ENCODE results near the gene TIMP2.
"Not testable (repeated sequence)": the region's sequence is repeated elsewhere in the genome, so short reads cannot be mapped to it uniquely, and the experiment has no call there.

The TIMP2 gene

DNA sequence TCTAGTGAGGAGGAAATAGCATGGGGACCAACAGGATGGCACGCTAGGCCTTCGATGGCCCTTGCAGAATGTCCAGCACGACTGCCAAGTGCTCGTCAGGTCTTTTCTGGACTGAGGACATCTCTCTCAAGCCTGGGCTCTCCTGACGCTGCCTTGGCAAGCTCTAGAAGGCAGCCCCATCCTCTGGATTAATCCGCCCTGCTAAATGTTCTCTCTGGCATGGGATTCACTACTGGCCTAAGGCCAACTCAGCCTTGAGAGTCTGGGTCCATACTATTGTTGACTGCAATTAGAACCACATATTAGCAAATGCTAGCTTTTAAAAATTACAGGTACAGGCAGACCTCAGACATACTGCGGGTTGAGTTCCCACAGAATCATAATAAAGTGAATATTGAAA lies 19.6 kb downstream of the TIMP2 start:
- no peak for DNase-seq (ENCODE audit: low spot score)

DNA sequence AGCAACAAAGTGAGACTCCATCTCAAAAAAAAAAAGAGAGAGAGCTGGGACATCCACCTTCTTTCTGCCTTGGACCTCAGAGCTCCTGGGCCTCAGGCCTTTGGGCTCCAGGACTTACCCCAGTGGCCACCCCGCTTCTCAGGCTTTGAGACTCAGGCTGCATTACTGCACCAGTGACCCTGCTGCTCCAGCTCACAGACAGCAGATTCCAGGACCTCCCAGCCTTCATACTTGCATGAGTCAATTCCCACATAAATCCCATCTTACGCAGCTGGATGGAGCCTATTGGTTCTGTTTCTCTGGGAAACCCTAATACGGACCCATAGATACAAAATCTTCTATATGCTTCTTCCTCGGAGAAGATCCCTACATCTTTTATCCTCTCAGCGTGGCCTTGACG lies 20.1 kb downstream of the TIMP2 start:
- no peak for DNase-seq (ENCODE audit: low spot score)

DNA sequence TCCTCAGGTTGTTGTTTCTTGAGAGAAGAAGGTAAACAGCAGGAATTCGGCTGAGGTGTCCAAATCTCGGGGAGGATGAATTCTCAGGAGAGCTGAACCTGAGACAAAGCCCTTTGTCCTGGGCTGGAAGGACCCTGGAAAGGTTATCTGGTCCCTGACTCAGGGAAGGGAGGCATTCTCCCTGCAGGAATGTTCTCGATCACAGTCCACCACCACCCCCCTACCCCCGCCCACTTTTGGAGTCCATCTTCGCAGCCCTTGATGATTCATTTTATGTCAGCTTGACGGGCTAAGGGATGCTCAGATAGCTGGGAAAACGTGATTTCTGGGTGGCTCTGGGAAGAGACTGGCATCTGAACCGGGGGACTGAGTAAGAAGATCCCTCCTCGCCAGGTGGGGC lies 20.8 kb downstream of the TIMP2 start:
- DNase-seq (ENCODE audit: low spot score), result no peak

DNA sequence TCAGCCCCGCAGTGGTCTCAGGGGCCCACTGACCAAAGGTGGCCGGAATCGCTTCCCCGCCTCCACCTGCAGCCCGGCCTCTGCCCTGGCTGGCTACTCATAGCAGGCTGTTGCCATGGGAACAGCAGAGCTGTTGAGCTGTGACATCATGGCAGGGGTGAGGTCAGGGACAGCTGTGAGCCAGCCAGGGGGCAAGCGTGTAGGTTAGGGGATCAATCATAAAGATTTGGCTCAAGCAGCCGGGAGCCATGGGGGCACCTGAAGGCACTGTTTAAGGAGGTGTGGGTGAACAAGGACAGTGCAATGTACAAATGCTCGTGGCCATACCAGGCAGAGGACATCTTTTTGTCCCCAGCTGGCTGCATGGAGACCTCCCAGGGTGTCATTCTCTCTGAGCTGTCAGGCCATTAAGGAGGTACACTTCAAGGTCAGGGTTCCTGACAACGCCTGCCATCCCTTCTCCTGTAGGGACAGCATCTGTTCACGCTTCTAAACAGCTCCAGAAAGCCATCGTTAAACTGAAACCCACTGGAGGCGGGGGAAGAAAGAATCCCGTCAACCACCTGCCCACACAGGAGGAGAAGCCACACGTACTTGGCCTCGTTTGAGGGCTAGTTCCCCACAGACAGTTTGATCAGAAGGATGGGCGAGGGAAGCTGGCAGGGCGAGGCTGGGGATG lies 21.9 kb downstream of the TIMP2 start, which contains the start of gene CEP295NL:
Gene CEP295NL (minus strand): TSS at position 101 of the 679 bp plus-strand sequence. CDS start 1,373 bp downstream, outside the sequence.
- DNase-seq (ENCODE audit: low spot score), result no peak

DNA sequence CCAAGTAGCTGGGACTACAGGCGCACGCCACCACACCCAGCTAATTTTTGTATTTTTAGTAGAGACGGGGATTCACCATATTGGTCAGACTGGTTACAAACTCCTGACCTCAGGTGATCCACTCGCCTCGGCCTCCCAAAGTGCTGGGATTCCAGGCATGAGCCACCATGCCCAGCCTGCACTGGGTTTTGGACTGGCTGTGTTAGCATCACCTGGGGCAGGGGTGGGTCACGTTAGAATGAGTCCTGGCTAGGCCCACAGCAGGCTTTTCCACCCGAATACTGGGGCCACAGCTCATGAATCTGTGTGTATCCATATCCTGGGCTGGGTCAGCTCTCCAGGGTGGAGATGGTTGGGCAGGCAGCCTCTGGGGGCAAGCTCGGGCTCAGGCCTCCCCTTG lies 23.0 kb downstream of the TIMP2 start:
- DNase-seq (ENCODE audit: low spot score), result not testable (repeated sequence)

DNA sequence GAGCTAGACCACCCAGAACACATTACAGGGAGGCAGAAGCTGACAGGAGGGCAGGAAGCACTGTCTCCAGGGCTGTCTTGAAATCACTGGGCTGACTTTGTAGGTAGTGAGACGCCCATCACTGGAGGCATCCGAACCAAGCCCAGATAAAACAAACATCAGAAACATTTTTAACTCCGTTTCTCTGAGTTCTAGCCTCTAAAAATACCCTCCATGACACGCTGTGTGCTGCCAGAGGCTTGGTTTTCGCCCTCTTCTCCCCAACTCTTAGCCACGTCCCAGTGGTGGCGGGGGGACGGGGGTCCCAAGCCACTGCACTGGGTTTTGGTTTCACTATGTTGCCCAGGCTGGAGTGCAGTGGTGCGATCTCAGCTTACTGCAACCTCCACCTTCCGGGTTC lies 23.4 kb downstream of the TIMP2 start:
- no peak for DNase-seq (ENCODE audit: low spot score)

DNA sequence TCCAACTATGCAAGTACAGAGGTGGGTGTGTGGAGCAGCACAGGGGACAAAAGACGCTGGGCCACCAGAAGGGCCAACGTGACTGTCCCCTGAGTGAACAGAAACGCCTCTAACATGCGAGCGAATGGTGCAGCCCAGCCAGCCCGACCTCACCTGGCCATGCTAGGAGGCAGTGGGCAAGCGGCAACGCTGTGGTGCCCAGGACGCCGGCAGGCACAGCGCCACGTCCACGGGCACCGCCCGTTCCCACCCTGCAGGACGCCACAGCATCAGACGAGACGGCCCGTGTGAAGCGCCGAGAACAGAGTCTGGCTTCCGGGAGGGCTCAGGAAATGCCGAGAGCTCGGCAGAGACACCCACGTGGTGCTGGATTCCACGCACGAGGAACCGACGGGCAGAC lies 24.4 kb downstream of the TIMP2 start:
- DNase-seq (ENCODE audit: low spot score), result no peak

DNA sequence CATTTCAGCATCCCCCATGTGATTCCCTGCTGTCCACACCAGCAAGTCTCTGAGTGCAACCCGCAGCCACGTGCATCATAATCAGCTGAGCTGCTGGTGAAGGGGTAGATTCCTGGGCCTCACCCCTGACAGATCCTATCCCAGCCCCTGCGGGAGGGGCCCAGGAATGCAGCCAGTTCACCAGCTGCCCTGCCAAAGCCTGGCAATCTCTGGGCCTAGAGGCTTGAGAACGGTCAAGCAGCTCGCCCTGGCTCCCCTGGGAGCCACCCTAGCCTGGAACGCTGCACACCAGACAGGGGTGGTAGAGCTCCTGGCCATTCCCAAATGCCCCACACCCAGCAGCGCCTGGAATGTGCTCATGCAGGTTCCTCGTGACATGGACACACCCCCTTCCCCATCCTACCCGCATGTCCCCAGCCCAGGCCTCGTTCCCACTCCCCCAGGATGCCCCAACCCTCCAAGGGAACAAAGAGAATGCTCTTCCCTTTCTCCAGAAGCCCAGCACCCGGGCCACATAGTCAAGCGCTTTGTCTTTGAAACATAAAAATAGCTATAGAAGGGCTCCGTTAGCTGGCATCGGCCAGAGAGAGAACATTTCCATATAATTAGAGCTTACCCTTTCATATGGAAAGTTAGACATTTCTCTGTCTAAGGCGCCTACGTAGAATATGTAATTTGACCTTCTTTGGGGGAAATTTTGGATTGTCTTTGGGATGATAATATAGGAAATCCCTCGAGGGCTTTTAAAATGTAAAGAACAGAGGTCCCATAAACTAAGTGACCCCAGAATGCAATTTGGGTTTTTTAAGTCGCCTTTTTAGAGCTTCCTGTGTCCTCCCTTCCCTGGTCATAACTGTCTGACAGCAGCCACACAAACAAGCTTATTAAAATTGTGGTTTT lies 25.6 kb downstream of the TIMP2 start:
- DNase-seq (ENCODE audit: low spot score), result peak; percentile 68

DNA sequence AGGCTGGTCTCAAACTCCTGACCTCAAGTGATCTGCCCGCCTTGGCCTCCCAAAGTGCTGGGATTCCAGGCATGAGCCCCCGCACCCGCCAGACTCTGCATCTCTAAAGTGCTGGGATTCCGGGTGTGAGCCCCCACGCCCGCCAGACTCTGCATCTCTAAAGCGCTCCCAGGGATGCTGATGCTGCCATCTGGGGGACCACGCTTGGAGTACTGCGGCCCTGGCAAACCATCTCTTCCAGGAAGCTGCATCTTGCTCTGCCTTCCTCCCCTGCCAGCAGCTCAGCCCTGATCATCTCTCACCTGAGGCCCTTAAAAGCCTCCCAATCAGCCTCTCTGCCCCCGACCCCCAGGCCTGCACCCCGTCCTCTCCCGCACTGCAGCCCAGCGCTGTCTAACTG lies 26.2 kb downstream of the TIMP2 start:
- DNase-seq (ENCODE audit: low spot score), result no peak

DNA sequence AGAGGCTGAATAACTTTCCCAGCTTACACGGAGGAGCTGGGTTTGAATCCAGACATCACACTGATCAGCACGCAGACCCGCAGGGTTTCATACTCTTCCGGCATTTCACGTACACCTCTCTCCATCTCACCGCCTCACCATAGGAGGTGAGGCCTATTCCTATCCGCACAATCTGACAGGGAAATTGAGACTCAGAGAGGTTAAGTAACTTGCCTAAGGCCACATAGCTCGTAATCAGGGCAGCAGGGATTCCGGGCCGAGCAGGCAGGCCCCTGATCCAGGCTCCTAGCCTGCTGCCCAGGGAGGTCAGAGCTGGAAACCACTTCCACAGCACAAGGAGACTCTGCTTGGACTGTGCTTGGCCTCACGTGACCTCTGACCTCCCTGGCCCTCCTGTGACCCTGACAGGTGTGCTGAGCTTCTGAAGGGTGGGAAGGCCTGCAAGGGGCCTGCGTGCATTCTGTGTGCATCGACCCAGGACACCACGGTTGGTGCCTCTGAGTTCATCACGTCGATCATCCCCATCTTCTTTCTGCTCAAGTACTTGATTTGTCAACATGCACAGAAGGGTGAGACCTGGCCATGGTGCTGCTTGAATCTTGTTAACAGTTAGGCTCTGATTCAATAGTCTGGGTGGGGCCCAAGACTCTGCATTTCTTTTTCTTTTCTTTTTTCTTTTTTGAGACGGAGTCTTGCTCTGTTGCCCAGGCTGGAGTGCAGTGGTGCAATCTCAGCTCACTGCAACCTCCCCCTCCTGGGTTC lies 26.9 kb downstream of the TIMP2 start:
- no peak for DNase-seq (ENCODE audit: low spot score)

DNA sequence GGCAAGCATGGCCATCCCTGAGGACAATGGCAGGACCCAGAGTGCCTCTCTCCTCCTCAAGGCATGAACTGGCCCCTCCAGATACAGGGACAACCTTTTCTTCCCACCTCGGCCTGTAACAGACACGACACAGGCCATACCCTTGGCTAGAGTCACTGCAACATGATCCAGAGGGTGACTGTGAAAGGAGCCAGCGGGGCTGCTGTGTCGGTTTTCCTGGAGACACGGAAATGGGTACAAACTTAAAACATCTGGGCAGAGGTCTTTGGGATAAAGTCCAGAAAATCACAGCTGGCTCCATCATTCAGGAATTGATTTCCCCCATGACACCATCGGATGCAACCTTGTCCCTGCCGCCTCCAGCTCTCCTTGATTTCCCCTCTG lies 27.5 kb downstream of the TIMP2 start:
- no peak for DNase-seq (ENCODE audit: low spot score)

DNA sequence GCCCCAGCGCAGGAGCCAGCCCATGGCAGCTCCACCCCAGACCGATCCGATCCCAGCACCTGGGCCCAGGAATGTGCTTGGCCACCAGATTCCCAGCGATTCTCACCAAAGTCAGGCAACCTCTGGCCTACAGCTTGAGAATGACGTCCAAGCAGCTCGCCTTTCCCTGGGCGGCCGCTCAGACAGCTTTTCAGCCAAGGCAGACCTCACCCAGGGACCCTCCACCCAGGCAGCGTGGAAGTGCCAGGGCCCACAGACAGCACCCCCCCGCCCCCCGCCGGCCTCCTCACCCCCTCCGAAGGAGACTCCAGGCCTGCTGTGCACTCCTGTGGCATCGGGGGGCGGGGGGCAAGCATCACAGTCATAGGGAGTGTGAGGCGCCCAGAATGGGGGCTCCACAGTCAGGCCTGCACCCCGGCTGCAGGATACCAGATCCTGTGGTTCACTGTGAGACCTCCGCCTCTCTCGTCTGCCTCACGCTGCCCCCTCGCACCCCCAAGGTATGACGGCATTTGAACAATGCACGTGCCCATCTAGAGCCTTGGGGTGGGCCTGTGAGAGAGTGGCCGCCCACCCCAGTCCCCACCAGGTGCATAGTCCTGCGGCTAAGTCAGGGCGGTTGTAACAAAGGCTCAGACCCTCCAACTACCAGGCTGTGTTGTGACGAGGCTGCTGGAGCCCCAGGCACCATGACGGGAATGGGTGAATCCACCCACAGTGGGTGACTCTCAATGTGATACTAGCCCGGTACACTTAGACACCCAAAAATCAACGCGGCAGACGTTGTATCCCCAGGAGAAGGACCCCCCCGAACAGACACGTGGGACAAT lies 28.1 kb downstream of the TIMP2 start:
- no peak for DNase-seq (ENCODE audit: low spot score)

DNA sequence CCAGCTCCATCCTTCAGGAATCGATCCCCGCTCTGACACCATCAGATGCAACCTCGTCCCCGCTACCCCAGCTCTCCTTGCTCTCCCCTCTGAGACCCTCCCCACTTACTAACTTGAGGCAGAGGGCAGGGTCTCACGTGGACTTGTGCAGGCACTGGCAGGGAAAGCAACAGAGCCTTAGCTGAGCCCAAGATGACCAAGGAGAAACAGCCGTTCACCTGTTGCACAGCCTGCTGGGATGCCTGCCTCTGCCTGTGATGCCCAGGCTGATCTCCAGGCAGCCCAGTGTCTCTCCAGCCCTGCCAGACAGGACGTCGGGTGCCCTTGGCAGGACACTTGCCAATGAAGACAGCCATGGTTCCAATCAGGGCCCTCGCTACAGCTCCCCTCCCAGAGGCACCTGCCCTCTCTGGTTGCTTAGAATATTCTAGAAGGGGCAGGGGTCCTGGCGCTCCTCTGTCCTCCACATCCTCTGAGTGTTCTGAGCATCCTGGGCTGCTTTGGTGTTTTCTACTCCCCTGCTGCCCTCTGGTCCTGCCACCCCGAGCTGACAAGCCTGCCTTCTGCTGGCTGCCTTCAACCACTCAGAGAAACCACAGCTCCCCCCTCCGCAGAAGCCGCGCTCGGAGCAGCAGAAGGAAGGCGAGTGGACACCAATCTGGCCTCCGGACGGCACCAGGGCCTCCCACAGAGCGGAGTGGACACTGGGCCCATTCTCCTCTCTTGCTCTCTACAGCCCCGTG lies 28.9 kb downstream of the TIMP2 start:
- DNase-seq (ENCODE audit: low spot score), result no peak

DNA sequence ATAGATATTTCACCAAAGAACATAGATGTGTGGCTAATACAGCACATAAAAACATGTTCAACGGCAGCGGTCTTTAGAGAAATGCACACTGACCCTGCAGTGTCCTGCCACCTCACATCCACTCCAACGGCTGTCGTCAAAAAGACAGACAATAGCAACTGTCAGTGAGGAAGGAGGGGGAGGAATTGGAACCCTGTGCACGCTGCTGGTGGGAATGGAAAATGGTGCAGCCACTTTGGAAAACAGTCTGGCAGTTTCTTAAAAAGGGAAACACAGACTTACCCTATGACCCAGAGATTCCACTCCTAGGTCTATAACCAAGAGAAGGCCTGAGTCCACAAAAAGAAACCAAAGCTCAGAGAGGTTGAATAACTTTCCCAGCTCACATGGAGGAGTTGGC lies 29.9 kb downstream of the TIMP2 start:
- DNase-seq (ENCODE audit: low spot score), result no peak

DNA sequence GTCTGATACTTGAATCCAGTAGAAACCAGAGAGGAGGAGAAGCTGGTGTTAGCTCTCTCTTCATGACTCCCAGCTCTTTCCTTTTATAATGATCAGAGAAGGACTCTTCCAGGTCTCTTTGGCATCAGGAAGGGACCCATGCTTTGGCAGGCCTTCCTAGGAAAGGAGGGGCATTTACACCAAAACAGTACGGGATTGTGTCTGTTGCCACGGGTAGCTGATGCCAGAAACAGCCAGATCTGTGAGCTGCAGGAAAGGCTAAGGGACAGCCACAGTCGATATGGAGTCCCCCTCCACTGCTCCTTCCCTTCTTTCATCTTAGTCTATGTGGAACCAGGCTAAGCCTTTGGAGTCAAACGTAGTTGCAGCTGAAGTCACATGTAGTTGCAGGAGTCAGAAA lies 31.5 kb downstream of the TIMP2 start:
- no peak for DNase-seq (ENCODE audit: low spot score)

DNA sequence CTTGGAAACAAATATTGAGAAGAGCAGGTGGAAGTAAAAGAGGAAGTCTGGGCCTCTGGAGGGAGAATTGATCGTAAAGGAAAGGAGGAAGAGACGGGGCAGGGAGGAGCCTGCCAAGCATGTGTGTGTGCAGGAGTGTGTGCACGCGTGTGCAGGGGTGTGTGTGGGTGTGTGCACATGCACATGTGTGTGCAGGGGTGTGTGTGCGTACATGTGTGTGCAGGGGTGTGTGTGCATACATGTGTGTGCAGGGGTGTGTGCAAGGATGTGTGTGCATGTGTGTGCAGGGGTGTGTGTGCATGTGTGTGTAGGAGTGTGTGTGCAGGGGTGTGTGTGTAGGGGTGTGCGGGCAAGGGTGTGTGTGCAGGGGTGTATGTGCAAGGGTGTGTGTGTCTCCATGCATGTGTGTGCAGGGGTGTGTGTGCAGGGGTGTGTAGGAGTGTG lies 32.2 kb downstream of the TIMP2 start:
- no peak for DNase-seq (ENCODE audit: low spot score)

DNA sequence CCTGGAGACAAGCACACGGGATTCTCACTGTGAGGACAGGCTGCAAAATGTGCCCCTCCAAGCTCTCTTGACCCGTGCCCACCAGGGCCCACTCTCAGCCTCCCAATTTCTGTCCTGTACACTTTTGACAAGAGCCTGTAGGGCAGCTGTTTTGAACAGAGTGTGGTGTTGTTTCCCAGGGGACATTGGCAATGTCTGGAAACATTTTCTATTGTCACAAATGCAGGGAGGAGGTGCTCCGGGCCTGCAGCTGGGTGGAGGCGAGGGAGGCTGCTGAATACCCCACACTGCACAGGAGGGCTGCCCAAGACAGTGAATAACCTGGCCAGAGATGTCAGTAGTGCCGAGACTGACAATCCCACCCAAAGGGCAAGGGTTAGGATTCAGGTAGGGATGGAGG lies 32.7 kb downstream of the TIMP2 start:
- DNase-seq (ENCODE audit: low spot score), result no peak

DNA sequence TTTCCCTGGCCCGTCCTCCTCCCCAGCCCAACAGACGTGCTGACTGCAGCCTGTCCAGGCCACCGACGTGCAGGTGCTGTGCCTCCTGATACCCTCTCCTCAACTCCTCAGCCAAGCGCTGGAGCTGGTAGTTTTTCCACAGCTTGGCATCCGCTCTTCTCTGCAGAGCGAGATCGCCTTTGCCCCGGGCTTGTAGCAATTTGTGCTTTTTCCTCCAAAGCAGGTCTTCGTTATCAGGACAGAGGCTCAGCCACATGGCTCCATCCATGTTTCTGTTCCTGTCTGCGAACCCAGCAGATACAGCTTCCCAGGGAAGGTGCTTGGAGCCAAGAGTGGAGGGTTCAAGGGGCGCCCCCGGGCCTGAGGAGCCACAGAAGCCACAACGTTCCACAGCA lies 33.1 kb downstream of the TIMP2 start:
- no peak for DNase-seq (ENCODE audit: low spot score)

DNA sequence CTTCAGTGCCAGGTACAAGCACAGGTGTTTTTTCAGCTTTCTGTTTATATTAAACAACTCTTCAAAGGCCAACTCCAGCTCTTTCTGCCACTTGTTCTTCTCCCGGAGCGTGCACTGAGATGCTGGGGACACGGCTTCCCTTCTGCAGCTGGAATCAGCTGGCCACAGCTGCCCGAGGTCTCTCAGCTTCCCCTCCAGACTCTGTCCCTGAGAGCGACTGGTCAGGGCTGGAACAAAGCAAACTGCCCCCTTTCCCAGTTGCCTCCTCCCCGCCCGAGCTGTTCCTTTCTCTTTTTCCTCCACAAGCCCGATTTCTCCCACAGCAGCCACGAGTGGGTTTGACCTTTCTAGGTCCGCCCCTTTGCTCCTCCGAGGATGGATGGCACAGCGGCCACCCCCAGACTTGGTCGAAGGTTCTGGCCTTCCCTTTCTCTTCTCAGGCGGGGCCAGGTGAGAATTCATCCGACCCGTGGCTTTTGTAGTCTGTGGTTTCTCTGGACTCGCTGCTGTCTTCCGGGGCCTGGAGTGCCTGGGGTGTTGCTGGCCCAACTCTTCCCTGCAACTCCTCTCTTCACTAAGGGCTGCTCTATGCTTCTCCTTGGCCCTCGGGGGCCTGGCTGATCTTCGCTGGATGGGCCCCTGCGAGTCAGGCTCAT lies 33.7 kb downstream of the TIMP2 start:
- no peak for DNase-seq (ENCODE audit: low spot score)

DNA sequence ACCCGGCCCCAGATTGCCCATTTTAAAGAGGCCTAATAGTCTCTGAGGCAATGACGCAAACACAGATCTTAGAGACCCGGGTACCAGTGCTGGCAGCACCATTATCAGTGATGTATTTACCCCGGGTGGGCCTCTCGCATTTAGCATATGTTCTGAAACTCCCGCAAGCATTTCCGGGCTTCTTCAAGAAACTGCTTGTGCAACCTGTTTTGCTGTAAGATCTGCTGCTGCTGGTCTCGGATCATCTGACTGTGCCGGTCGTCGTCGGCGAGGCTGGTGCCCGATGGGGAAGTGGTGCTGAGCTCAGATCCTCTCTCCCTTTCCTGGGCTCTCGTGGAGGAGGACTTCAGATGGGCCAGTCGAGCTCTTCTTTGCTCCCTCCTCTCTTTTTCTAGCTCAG lies 34.7 kb downstream of the TIMP2 start:
- no peak for DNase-seq (ENCODE audit: low spot score)

DNA sequence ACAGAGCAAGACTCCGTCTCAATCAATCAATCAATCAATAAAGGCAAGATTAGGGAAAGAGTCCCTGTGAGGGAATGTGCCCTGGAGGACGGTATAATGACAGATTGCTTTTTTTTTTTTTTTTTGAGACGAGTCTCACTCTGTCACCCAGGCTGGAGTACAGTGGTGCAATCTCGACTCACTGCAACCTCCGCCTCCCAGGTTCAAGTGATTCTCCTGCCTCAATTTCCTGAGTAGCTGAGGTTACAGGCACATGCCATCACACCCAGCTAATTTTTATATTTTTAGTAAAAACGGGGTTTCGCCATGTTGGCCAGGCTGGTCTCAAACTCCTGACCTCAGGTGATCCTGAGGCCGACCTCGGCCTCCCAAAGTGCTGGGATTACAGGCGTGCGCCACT lies 35.1 kb downstream of the TIMP2 start:
- not testable (repeated sequence) for DNase-seq (ENCODE audit: low spot score)
